GM12874 (cell line): Measurements from ENCODE around the gene PDZD2.

Source experiments
- CTCF ChIP-seq: IDR thresholded peaks from 2 replicates; pipeline ENCODE4 v1.5.1; 2011; ENCODE audit warnings: low read depth, mild to moderate bottlenecking, control low read depth, low read length, moderate library complexity; ENCODE audit not compliant: insufficient read depth

The PDZD2 gene

GRCh38 chr5:31770998-31771397 lies 132.1 kb downstream of the PDZD2 start:
- no peak for TF ChIP-seq CTCF

GRCh38 chr5:31771500-31771899 lies 132.6 kb downstream of the PDZD2 start:
- TF ChIP-seq CTCF, result no peak

GRCh38 chr5:31776976-31777651 lies 138.2 kb downstream of the PDZD2 start:
- no peak for TF ChIP-seq CTCF

- no peak for TF ChIP-seq CTCF
Observed at GRCh38 chr5:31781772-31782171, 142.8 kb downstream of the PDZD2 start.

- no peak for TF ChIP-seq CTCF
Observed at GRCh38 chr5:31783086-31783645, 144.2 kb downstream of the PDZD2 start.

GRCh38 chr5:31783731-31784130 lies 144.8 kb downstream of the PDZD2 start:
- no peak for TF ChIP-seq CTCF

- no peak for TF ChIP-seq CTCF
Observed at GRCh38 chr5:31786090-31786631, 147.2 kb downstream of the PDZD2 start.
